LoVo (cell line): ENCODE results near the gene HDHD5.
"Not testable (repeated sequence)": the region's sequence is repeated elsewhere in the genome, so short reads cannot be mapped to it uniquely, and the experiment has no call there.

Source experiments
- DNase-seq: peaks from one replicate; pipeline ENCODE4 v3.0.0-alpha.2; 2016; ENCODE audit warnings: low spot score

HDHD5 gene

GRCh38 chr22:17155941-17156340 lies 3.1 kb downstream of the HDHD5 start:
- no peak for DNase-seq

- DNase-seq, result no peak
Observed at GRCh38 chr22:17152971-17153370, 6.1 kb downstream of the HDHD5 start.

GRCh38 chr22:17152340-17152739 lies 6.7 kb downstream of the HDHD5 start:
- no peak for DNase-seq

GRCh38 chr22:17149076-17149815 lies 9.8 kb downstream of the HDHD5 start:
- peak; percentile 29 for DNase-seq

- not testable (repeated sequence) for DNase-seq
Observed at GRCh38 chr22:17147458-17147857, 11.6 kb downstream of the HDHD5 start.

GRCh38 chr22:17145021-17145680 lies 13.9 kb downstream of the HDHD5 start:
- no peak for DNase-seq

- no peak for DNase-seq
Observed at GRCh38 chr22:17143826-17144225, 15.3 kb downstream of the HDHD5 start.

GRCh38 chr22:17143101-17143500 lies 16.0 kb downstream of the HDHD5 start:
- DNase-seq, result no peak

GRCh38 chr22:17140826-17141766 lies 18.0 kb downstream of the HDHD5 start:
- no peak for DNase-seq

- no peak for DNase-seq
Observed at GRCh38 chr22:17140022-17140421, 19.1 kb downstream of the HDHD5 start.

GRCh38 chr22:17138513-17138912 lies 20.6 kb downstream of the HDHD5 start:
- DNase-seq, result no peak

- no peak for DNase-seq
Observed at GRCh38 chr22:17137861-17138425, 21.1 kb downstream of the HDHD5 start.

GRCh38 chr22:17137170-17137569 lies 21.9 kb downstream of the HDHD5 start:
- DNase-seq, result no peak

GRCh38 chr22:17135153-17135760 lies 23.8 kb downstream of the HDHD5 start:
- no peak for DNase-seq

- DNase-seq, result no peak
Observed at GRCh38 chr22:17133137-17133536, 25.9 kb downstream of the HDHD5 start.

- no peak for DNase-seq
Observed at GRCh38 chr22:17132112-17132511, 27.0 kb downstream of the HDHD5 start.

GRCh38 chr22:17131686-17132085 lies 27.4 kb downstream of the HDHD5 start:
- no peak for DNase-seq

- no peak for DNase-seq
Observed at GRCh38 chr22:17130199-17130598, 28.9 kb downstream of the HDHD5 start.

- peak; percentile 68 for DNase-seq
Observed at GRCh38 chr22:17121233-17122195, 37.6 kb downstream of the HDHD5 start, which contains the start of gene TMEM121B. TSS of gene TMEM121B (minus strand) at chr22:17121360. CDS start at chr22:17121127, 233 bp downstream.

- peak; percentile 6 for DNase-seq
Observed at GRCh38 chr22:17120711-17121232, 38.3 kb downstream of the HDHD5 start.
